GM21737 (cell line): ENCODE data around the gene HOPX.
"Not testable (repeated sequence)": the region's sequence is repeated elsewhere in the genome, so short reads cannot be mapped to it uniquely, and the experiment has no call there.

ENCODE experiments used
- ATAC-seq: cut with Tn5 transposase; IDR thresholded peaks from one replicate; pipeline ENCODE4 v1.9.1; 2021; ENCODE audit warnings: mild to moderate bottlenecking, moderate library complexity; ENCODE audit not compliant: unreplicated experiment

Gene HOPX

GRCh38 chr4:56689201-56689969, 8.3 kb upstream of the HOPX start:
- no peak for ATAC-seq

DNA sequence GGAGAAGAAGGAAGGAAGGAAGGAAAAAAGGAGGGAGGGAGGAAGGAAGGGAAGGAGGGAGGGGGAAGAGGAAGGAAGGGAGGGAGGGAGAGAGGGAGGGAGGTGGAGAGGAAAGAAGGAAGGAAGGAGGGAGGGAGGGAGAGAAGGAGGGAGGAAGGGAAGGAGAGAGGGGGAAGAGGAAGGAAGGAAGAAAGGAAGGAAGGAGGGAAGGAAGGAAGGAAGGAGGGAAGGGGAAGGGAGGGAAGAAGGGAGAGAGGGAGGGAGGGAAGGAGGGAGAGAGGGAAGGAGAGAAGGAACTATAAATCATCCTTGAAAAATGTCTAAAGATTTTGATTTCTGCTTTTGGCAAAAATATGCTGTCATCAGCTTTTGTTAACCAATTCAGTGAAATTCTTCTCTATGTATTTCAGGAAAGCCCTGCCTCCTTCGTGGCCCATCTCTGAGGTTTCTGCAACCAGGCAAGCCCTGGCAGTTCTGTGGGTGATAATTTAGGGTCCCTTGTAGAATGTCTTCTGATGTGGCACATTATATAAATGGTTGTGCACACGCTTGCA, 7.1 kb upstream of the HOPX start:
- no peak for ATAC-seq

GRCh38 chr4:56686537-56687231, 5.6 kb upstream of the HOPX start:
- ATAC-seq = no peak

DNA sequence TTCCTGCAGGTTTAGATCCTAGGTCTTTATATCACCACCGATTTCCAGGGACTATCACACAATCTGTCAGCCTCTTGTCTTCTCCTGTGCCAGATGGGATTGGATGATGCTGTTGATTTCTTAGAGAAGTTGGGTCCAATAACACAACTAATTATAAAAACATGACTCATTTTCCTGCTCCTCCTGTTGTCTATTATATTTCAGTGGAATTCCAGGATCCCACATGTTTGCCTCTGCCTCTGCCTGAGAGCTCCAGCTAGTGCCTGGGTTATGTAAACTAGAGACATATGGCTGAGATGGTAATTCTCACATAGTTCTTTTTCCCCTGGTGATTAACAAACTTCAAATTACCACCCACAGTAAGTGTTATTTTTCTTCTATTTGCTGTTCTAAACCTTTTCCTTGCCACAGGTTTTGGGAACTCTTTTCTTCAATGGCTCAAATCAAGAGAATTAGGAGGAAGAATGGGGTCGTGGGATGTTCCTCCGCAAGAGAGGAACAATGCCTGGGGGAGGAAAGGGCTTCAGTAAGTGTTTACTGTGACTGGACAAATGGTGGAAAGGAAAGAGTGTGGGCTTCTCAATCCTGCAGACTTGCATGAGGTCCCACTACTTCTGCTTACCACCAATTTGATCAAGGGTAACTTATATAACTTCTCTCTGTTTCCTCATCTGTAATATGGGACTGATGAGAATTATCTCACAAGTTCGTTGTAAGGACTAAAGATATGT, 3.4 kb upstream of the HOPX start:
- no peak for ATAC-seq

DNA sequence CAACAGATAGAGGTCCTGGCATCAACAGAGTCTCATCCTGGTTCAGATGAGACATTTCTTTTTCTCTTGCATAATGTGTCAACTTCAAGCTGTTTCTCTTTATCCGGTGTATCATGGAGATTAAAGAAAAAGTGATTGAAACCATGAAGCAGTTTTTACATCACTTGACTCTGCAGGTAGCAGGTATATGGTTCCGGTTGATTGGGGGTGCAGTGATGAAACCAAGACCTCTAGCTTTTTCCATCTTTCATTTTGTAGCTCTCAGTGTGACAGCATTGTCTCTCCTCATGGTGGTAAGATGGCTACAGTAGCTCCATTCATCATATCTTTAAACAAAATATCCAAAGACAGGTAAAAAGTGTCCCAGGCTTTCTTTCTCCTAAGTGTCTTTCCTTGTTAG, 2.4 kb upstream of the HOPX start:
- no peak for ATAC-seq

GRCh38 chr4:56681853-56682525, 893 bp upstream of the HOPX start:
- no peak for ATAC-seq

DNA sequence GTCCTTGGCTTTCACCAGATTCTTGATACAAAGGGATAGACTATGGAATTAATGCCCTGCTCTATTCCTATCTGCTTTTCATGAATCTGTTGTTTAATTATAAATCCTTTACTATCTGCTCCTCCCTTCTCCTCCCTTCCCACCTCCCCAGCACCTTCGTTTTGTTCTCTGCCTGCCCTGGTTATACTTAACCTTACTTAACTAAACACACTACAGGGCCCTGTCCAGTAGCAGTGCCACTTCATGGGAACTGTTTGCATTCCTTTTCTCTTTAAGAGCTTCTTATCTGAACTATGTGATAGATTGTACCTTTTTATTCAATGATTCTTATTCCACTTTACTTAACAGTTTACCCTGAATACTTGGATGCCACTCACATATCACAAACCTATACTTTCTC, 830 bp downstream of the HOPX start:
- no peak for ATAC-seq

- no peak for ATAC-seq
These were observed 3.4 kb downstream of the HOPX start for GRCh38 chr4:56677711-56678110.

DNA sequence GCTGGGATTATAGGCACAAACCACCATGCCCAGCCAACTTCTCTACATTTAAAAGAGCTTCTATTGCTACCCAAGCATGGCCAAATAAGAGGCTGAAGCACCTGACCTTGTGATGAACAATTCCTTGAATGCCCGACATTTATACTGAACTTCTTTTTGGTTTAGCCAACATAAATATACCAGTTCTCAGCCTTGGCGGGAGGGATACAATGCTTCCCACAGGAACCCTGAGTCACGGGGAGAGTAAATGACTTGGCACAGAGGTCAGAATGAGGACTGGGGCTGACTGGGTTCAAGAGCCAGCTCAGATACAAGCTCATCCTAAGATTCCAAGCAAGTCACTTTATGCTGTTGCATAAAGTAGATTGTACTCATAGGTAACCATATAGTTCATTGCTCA, 6.1 kb downstream of the HOPX start:
- ATAC-seq = no peak

- no peak for ATAC-seq
These were observed 9.2 kb downstream of the HOPX start for GRCh38 chr4:56671860-56672259.

DNA sequence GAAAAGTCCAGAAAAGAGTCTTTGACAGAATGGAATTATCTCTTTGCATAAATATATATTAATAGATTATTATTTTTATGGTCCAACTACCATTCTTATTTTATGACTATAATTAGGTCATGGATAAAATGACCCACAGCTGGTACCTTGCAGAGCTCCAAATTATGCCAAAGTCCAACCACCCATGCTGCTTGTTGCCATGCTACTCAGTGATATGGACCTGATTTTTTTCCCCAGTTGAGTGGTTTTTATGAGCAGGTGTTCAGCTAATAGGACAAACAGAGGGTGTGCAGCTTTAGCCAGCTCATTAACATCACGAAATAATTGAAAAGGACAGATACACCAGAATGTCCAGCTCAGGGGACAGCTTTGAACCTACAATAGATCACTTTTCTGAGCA, 9.7 kb downstream of the HOPX start:
- no peak for ATAC-seq

- no peak for ATAC-seq
These were observed 12.8 kb downstream of the HOPX start for GRCh38 chr4:56668267-56668666.

DNA sequence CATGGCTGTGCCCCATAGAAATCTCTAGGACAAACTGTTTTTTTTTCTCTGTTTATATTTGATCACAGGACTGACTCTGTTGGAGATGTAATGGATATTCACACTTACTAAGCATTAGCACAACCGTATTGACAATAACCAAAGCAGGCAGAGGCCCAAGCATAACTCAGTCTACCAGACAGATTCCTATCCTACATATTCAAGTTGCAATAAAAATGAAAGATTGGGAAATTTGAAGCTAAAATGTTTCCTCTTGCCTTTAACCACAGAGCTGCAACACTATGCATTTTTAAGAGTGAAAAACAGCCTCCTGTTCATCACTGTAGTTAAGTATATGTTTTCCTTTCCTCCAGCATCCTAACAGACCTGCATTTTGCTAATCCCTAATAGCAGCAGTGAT, 13.7 kb downstream of the HOPX start:
- ATAC-seq = not testable (repeated sequence)

GRCh38 chr4:56666279-56666678, 14.8 kb downstream of the HOPX start:
- no peak for ATAC-seq

- ATAC-seq = no peak
These were observed 15.3 kb downstream of the HOPX start for GRCh38 chr4:56665781-56666180.

GRCh38 chr4:56662782-56663468, 18.2 kb downstream of the HOPX start:
- ATAC-seq = no peak

- no peak for ATAC-seq
These were observed 21.1 kb downstream of the HOPX start for GRCh38 chr4:56659946-56660345.

- ATAC-seq = no peak
These were observed 22.6 kb downstream of the HOPX start for GRCh38 chr4:56658528-56658927.

DNA sequence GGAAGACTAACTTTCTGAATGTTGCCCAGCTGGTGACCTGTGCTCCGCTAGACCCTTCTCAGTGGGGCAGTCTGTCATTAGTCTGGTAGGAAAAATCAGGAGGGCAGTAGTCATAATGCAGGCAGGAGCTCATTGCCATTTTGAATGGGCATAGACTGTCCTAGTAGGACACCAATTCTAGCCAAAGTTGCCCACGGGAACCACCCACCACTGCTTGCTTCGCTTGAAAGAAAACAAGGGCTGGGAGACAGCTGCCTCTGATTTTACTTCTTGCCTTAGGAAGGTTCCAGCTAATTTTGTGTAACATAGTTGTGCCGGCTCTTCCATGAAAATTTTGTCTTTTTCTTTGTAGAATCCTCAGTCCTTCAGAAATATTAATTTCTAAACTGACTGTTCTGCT, 23.3 kb downstream of the HOPX start:
- ATAC-seq = no peak

DNA sequence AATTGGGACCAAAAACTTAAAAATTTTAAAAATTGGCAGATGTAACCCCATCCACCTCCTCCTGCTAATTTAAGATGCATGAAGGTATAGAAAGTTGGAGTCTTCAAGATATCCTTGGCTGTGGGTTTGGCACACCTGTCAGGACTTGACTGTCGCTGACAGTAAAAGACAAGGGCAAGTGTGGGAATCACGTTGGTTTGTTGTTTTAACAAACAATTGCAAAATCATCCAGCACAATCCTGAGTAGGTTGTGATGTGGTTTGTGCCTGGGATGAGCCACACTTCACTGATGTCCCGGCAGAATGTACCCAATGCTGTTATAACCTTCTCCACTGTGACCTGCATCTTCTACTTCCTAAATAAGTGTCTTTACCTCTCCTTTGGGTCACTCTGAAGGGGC, 24.0 kb downstream of the HOPX start:
- ATAC-seq = no peak

- no peak for ATAC-seq
These were observed 24.8 kb downstream of the HOPX start for GRCh38 chr4:56656346-56656643.
